GM19023 (cell line): Measurements from ENCODE around the gene CDKAL1.

Experiments
- ATAC-seq: cut with Tn5 transposase; IDR thresholded peaks from one replicate; pipeline ENCODE4 v1.9.1; 2021; ENCODE audit warnings: mild to moderate bottlenecking, moderate library complexity; ENCODE audit not compliant: unreplicated experiment

The CDKAL1 gene

DNA sequence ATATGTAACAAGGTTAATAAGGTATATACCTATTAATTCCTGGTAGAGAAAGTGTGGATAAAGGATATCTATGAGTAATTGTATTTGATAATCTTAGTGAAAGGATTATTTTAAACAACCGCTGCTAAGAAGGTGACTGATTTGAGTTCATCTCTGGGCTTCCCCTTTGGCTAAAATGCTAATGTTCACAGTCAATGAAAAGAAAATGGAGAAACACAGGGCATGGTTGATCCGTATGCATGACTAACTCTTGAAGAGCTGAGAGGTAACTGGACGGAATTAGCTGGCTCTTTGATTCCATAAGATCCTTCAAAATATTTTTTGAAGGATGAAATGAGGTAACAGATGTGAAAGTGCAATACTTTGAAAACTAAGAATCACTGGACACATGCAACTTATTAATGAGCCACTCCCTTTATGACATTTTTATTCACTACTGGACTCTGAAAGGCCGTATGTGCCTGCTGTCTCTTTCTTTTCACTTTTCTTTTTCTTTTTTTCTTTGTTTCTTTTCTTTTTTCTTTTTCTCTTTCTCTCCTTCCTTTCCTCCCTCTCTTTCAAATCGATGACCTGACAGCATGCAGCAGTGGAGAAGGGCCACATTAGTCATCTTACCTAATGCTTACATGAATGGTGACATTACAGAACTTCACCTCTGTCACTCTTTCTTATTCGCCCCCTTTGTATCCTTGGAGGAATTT, 464.6 kb downstream of the CDKAL1 start:
- ATAC-seq, result no peak

- no peak for ATAC-seq
These were observed 466.1 kb downstream of the CDKAL1 start for GRCh38 chr6:21000331-21000801.

DNA sequence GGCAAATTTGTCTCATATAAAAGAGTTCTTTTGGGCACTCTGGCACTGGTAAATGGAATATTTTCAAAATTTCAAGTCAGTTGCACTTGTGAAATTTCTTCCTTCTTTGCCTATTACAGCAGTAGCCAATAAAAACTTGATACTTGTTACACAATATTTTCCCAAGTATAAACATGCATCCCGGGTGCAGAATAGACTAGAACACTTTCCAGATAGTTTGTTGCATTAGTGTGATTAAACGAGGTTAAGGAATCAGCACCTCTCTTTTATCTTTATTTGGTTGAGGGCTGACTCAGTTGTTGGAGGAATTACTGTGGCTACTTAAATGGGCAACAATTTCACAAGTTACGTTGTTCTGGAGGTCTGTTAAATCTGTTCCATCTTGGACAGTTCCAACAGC, 467.5 kb downstream of the CDKAL1 start:
- ATAC-seq, result no peak

GRCh38 chr6:21003780-21004541, 469.7 kb downstream of the CDKAL1 start:
- peak; percentile 72 for ATAC-seq

GRCh38 chr6:21005816-21006570, 471.7 kb downstream of the CDKAL1 start:
- no peak for ATAC-seq

GRCh38 chr6:21019614-21020013, 485.4 kb downstream of the CDKAL1 start:
- no peak for ATAC-seq

DNA sequence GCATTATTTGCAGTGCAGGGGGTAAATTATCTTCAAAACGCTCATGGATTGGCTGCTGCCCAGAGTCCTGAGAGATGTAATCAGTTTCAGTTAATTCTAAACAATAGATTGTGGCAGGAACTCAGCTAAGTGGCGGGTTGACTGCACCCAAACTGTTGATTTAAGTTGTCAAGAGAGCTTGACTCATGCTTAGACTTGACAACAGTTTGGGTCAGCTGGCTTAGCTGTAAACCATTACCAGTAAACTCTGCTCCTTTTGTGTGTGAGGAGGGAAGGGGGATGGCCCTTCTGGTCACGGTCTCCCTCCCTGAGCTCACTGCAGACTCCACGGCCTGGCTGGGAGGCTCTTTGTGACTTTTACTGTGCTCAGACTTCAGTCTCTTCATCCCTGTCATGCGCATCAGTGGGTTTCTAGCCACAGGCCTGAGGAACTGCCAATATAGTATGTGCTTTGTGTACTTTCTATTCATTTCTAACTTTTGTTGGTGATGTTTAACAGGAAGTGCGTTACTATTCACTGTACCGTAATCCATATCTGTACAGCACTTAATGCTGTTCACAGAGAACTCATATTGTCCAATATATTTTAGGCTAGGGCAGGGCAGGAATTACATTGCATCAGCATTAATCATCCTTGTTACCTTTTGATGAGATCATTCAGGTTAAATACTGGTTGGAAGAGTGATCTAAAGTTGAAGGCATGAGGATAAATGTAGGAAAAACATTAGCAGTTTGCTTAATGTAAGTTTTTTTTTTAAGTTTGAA, 488.3 kb downstream of the CDKAL1 start:
- ATAC-seq, result peak; percentile 96

- ATAC-seq, result no peak
These were observed 489.0 kb downstream of the CDKAL1 start for GRCh38 chr6:21023210-21023609.

DNA sequence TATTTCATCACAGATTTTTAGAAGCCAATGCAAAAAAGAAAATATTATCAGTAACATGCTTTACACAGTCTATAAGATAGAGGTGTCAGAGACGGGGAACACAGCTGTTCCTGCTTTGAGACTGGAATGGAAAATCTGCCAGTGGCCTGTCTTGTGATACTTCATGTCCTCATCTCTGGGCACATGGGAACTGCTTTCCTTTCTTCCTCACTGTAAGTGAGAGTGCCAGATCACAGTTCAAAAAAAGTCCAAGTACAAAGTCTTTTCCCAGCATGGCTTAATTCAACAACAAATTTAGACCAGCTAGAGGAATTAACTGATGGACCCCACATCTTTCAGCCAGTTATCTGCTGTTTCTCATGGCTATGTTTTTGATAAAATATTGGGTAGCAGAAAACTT, 490.4 kb downstream of the CDKAL1 start:
- ATAC-seq, result no peak

DNA sequence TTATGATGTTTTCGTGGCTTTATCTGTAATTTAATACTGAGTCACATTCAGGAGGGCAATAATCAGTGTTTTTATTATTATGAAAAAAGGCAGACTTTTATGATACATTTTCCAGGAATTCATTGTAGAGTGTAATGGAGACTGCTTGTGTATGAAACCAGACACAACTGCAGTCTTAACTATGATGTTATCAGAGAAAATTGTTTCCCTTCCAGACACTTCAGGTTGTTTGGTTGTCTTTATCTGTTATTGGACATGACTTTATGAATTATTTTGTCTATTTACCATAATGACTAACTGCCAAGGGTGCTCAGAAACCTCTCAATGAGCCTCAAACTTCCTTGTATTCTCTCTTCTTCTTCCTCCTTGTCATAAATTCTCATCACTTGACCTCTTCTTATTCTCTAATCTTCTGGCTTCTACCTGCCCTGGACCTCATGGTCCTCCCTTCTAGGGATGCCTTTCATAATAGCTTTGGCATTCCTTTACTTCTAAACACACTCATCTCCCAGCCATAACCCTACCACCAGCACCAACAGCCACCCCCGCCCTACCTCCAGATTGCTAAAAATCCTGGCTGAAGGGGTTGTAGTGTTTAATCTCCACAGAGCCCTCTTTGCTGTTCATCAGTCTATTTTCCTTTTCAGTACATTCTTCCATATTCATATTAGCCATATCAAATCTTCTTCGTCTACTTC, 492.5 kb downstream of the CDKAL1 start:
- no peak for ATAC-seq

DNA sequence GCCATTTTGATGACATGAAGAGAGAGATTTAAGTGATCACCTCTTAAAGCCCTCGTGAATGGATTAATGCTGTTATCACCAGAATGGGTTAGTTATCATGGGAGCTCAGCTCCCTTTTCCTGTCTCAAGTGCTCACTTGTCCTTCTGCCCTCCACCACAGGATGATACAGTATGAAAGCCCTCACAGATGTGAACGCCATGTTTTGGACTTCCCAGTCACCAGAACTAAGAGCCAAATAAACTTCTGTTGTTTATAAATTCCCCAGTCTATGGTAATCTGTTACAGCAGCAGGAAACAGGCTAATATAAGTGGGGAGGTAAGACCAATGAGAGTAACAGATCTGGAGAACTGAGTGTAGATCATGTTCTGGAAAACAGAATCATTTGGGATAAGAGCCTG, 493.2 kb downstream of the CDKAL1 start:
- no peak for ATAC-seq

GRCh38 chr6:21031182-21031581, 496.9 kb downstream of the CDKAL1 start:
- no peak for ATAC-seq

- no peak for ATAC-seq
These were observed 498.8 kb downstream of the CDKAL1 start for GRCh38 chr6:21033084-21033483.

- no peak for ATAC-seq
These were observed 499.3 kb downstream of the CDKAL1 start for GRCh38 chr6:21033575-21034026.

- no peak for ATAC-seq
These were observed 500.1 kb downstream of the CDKAL1 start for GRCh38 chr6:21034345-21034744.

DNA sequence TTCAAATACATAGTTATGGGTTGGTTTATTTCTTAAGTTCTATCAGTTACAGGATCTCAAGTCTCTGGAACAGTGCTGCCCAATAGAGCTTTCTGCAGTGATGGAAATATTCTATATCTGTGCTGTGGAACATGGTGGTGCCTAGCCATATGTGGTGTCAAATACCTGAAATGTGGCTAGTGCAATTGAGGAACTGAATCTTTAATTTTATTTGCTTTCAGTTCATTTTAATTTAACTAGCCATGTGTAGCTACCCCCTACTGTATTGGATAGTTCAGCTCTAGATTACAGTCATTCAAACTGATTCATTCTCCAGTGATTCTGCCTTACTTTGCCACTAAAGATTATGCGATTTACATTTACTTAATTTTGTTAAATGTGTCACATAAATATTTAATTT, 503.2 kb downstream of the CDKAL1 start:
- no peak for ATAC-seq

- no peak for ATAC-seq
These were observed 505.7 kb downstream of the CDKAL1 start for GRCh38 chr6:21039926-21040325.

DNA sequence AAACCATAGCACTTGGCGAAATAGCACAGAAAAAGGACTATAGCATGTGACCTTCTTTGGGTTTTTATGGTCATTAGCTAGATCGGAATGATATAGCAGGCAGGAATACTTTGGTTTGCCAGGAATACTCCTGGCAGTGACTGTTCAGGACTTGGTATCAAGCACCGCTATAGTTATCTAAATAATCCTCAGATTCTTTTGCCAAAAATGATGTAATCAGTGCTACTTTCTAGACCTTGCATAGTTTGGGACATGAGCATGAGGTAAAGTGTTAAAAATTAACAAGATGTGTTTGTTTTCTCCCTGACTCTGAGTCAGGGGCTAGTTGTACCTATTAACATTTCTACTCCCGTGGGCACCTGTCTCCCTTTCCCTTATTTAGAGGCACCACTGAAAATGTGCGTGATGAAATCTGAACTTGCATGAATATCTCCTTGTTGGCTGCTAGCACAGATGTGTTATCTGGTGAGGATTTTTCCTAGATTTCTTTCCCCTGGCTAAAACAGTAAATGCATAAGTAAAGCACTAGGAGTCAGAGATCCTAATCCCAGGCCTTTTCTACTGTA, 511.0 kb downstream of the CDKAL1 start:
- ATAC-seq, result no peak

DNA sequence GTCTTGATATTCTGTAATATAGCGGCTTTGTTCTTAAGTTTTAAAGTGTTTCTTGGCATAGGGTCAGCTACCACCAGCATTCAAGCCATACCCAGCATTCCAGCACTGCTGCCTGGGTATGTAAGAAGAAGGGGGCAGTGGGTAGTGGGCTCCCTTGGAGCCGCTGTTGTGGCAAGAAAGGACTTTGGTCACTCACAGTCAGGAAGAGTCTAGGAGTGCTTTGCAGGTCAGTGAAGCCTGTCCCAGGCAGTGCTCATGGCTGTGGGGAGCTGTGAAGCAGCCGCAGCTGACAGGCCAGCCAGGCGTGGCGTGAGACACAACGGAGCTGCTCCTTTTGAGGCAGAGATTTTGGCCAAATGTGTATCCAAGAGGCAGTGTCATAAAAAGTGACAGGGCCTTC, 512.0 kb downstream of the CDKAL1 start:
- ATAC-seq, result no peak

DNA sequence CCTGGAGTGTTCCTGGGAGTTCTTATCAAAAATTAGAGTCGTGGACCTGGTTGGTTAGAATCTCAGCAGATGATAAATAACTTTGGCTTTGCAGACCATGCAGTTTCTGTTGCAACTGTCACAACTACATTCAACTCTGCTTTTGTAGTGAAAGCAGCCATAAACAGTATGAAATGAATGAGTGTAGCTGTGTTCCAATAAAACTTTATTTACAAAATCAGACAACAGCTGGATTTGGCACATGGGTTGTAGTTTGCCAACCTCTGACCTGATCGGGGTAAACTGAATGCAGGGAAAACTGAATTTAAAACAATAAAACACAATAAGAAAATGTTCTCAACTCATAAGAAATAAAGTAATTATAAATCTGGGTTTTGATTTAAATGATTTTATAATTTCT, 513.8 kb downstream of the CDKAL1 start:
- ATAC-seq, result no peak
